ENCODE results near the gene FADS1.
A peak's percentile ranks its signal among the peaks of the same experiment; 100 is the strongest.

The FADS1 gene

GRCh38 chr11:61826930-61827570 is 10.2 kb upstream of the FADS1 start:
- no peak for DNase-seq (ENCODE audit: low read depth)

- DNase-seq (ENCODE audit: low read depth) = no peak
Observed at GRCh38 chr11:61820174-61820573, 3.4 kb upstream of the FADS1 start.

- no peak for DNase-seq (ENCODE audit: low read depth)
Observed at GRCh38 chr11:61817471-61818202, 834 bp upstream of the FADS1 start.

GRCh38 chr11:61815790-61816735 is 740 bp downstream of the FADS1 start:
- DNase-seq (ENCODE audit: low read depth) = peak; percentile 46

GRCh38 chr11:61814958-61815789 is 1.6 kb downstream of the FADS1 start:
- DNase-seq (ENCODE audit: low read depth) = no peak

GRCh38 chr11:61814247-61814957 is 2.4 kb downstream of the FADS1 start:
- no peak for DNase-seq (ENCODE audit: low read depth)

- no peak for DNase-seq (ENCODE audit: low read depth)
Observed at GRCh38 chr11:61812736-61813411, 3.9 kb downstream of the FADS1 start.

- no peak for DNase-seq (ENCODE audit: low read depth)
Observed at GRCh38 chr11:61811831-61812230, 5.0 kb downstream of the FADS1 start.

GRCh38 chr11:61810671-61811175 is 6.1 kb downstream of the FADS1 start:
- no peak for DNase-seq (ENCODE audit: low read depth)

GRCh38 chr11:61806785-61807184 is 10.0 kb downstream of the FADS1 start:
- no peak for DNase-seq (ENCODE audit: low read depth)

- DNase-seq (ENCODE audit: low read depth) = no peak
Observed at GRCh38 chr11:61805146-61805545, 11.7 kb downstream of the FADS1 start.

GRCh38 chr11:61803889-61804647 is 12.7 kb downstream of the FADS1 start:
- no peak for DNase-seq (ENCODE audit: low read depth)

GRCh38 chr11:61802605-61803004 is 14.2 kb downstream of the FADS1 start:
- DNase-seq (ENCODE audit: low read depth) = no peak

GRCh38 chr11:61800331-61801281 is 16.2 kb downstream of the FADS1 start:
- no peak for DNase-seq (ENCODE audit: low read depth)

- no peak for DNase-seq (ENCODE audit: low read depth)
Observed at GRCh38 chr11:61799665-61800284, 17.0 kb downstream of the FADS1 start.

- peak; percentile 47 for DNase-seq (ENCODE audit: low read depth)
Observed at GRCh38 chr11:61797263-61797944, 19.4 kb downstream of the FADS1 start.

GRCh38 chr11:61795876-61796526 is 20.8 kb downstream of the FADS1 start:
- no peak for DNase-seq (ENCODE audit: low read depth)
